HG02763 (cell line): ENCODE data around the gene ETHE1.
"Not testable (repeated sequence)": the region's sequence is repeated elsewhere in the genome, so short reads cannot be mapped to it uniquely, and the experiment has no call there.

ENCODE experiments used
- ATAC-seq: cut with Tn5 transposase; IDR thresholded peaks from one replicate; pipeline ENCODE4 v1.9.1; 2021; ENCODE audit warnings: mild to moderate bottlenecking, moderate library complexity; ENCODE audit not compliant: unreplicated experiment

Gene ETHE1

GRCh38 chr19:43524922-43525835 lies 1.8 kb downstream of the ETHE1 start:
- no peak for ATAC-seq

GRCh38 chr19:43523696-43524095 lies 3.3 kb downstream of the ETHE1 start:
- ATAC-seq = not testable (repeated sequence)

GRCh38 chr19:43522929-43523328 lies 4.1 kb downstream of the ETHE1 start:
- ATAC-seq = no peak

GRCh38 chr19:43519436-43520088 lies 7.4 kb downstream of the ETHE1 start:
- no peak for ATAC-seq

- ATAC-seq = no peak
Measured at GRCh38 chr19:43518051-43518450, 8.9 kb downstream of the ETHE1 start.

- ATAC-seq = not testable (repeated sequence)
Measured at GRCh38 chr19:43512399-43512798, 14.6 kb downstream of the ETHE1 start.

GRCh38 chr19:43511324-43511723 lies 15.7 kb downstream of the ETHE1 start:
- ATAC-seq = no peak

- no peak for ATAC-seq
Measured at GRCh38 chr19:43510713-43511112, 16.3 kb downstream of the ETHE1 start.

- no peak for ATAC-seq
Measured at GRCh38 chr19:43507880-43508279, 19.1 kb downstream of the ETHE1 start.

GRCh38 chr19:43506629-43507028 lies 20.4 kb downstream of the ETHE1 start:
- ATAC-seq = no peak

GRCh38 chr19:43505941-43506340 lies 21.1 kb downstream of the ETHE1 start:
- no peak for ATAC-seq

GRCh38 chr19:43505186-43505456 lies 21.9 kb downstream of the ETHE1 start:
- no peak for ATAC-seq

GRCh38 chr19:43504426-43505185 lies 22.4 kb downstream of the ETHE1 start, which contains the start of gene PHLDB3:
Gene PHLDB3, minus strand, starts transcription at chr19:43504746. Its CDS starts 628 bp downstream, at chr19:43504118.
- peak; percentile 17 for ATAC-seq

GRCh38 chr19:43503501-43504425 lies 23.2 kb downstream of the ETHE1 start:
- ATAC-seq = peak; percentile 84

- no peak for ATAC-seq
Measured at GRCh38 chr19:43502419-43502976, 24.5 kb downstream of the ETHE1 start.

- no peak for ATAC-seq
Measured at GRCh38 chr19:43501661-43502418, 25.2 kb downstream of the ETHE1 start.

- no peak for ATAC-seq
Measured at GRCh38 chr19:43499042-43499441, 28.0 kb downstream of the ETHE1 start.

GRCh38 chr19:43498233-43498842 lies 28.7 kb downstream of the ETHE1 start:
- ATAC-seq = no peak

- no peak for ATAC-seq
Measured at GRCh38 chr19:43496960-43497359, 30.0 kb downstream of the ETHE1 start.
